ENCODE measurements around the gene ABHD17B. TPM values are rescaled to one million over a fixed set of nuclear protein-coding genes. Genes with fewer than 3 reads are reported as not detected.
A peak's percentile ranks its signal among the peaks of the same experiment; 100 is the strongest.
"Not testable (repeated sequence)": the region's sequence is repeated elsewhere in the genome, so short reads cannot be mapped to it uniquely, and the experiment has no call there.

ABHD17B gene
- total RNA-seq, 2 experiments from 2014 or later: 9.1 to 13.3 TPM

- peaks cover 60% of the 10 kb centered on the region for H3K4me1 Mint-ChIP-seq
- ChIA-PET CTCF (interaction anchor here (1.5 to 1.6 kb wide), 2 partner anchors 18 to 93 kb away, joined by 3 read pairs; no protein-coding TSS in a partner anchor), POLR2A (interaction anchor here (1.9 kb wide), 1 partner anchor 145 kb away, joined by 10 read pairs; no protein-coding TSS in a partner anchor)
- DNase-seq (no peak), ATAC-seq (no peak)
- H3K27ac Mint-ChIP-seq: peak overlapping the region; percentile 94
- intact Hi-C loops (cut with DNase I, micrococcal nuclease): loop anchor here (1.0 to 10.0 kb wide), 15 partner anchors 53 to 1655 kb away; partner anchors contain the start of genes ZFAND5 (in 2 of the 2), CEMIP2 (in 1 of the 2), SMC5 (in 1 of the 2) and TMC1 (in 1 of the 2)
- no peaks in the 10 kb centered on the region for H3K27me3 Mint-ChIP-seq
- H3K36me3 Mint-ChIP-seq (ENCODE audit: low read depth): peaks cover 5% of the 10 kb centered on the region
- no peaks in the 10 kb centered on the region for H3K9me3 Mint-ChIP-seq (ENCODE audit: low read depth)
- peak overlapping the region; percentile 98 for H3K4me3 Mint-ChIP-seq
Measured at GRCh38 chr9:71911908-71912335, 929 bp upstream of the ABHD17B start.

DNA sequence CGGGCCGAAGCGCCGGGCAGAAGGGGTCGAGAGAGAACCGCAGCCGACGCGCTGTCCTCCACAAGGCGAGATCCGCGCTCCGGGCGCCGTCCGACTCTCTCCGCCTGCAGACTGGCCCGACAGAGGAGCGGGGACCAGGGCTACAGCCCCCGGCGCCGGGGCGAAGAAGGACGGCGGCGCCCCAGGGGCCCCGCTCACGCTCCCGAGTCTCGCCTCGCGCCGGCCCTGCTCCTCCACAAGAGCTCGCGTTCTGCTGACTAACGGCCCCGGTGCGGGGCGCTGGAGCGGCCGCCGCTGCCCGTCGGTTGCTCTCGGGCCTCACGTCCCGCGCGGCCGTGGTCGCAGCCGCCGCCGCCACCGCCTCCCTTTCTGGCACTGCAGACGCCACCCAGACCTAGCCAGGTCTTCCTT, 338 bp downstream of the ABHD17B start:
- intact Hi-C loops (cut with DNase I, micrococcal nuclease): loop anchor here (1.0 to 10.0 kb wide), 16 partner anchors 8 to 1653 kb away; partner anchors contain the start of genes ZFAND5 (in 2 of the 2), CEMIP2 (in 1 of the 2), SMC5 (in 1 of the 2) and TMC1 (in 1 of the 2)
- Mint-ChIP-seq H3K9me3 (ENCODE audit: low read depth) (no peaks in the 10 kb centered on the region), H3K4me3 (peak overlapping the region; percentile 98), H3K27me3 (no peaks in the 10 kb centered on the region), H3K36me3 (ENCODE audit: low read depth) (peaks cover 8% of the 10 kb centered on the region), H3K4me1 (peaks cover 55% of the 10 kb centered on the region), H3K27ac (peak overlapping the region; percentile 94)
- ChIA-PET POLR2A (interaction anchor here (0.7 to 1.9 kb wide), 7 partner anchors 9 to 453 kb away, joined by 3 to 10 read pairs (median 3); partner anchors contain the start of gene CEMIP2), CTCF (interaction anchor here (0.6 to 1.5 kb wide), 6 partner anchors 9 to 142 kb away, joined by 3 to 4 read pairs (median 3); no protein-coding TSS in a partner anchor)
- ATAC-seq (peak; percentile 3), DNase-seq (no peak)

- peaks cover 8% of the 10 kb centered on the region for H3K36me3 Mint-ChIP-seq (ENCODE audit: low read depth)
- CTCF ChIA-PET: no interaction called here
Measured at GRCh38 chr9:71909887-71910649, 925 bp downstream of the ABHD17B start.

DNA sequence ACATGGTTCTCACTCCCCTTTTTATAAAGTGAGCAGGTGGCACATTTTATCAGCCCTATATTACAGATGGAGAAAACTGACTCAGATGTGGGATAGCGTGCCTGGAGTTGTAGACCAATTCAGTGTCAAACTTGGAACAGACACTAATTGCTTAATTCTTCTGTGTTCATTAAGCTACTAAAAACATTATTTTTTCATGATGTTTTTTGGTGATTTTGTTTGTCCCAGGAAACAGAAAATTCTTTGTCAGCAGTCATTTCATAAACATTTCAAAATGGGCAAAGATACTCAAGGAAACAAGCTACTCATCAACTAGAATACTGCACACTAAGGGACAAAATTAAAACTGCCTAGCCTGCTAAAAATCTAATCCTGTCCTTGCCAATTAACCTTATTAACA, 2.2 kb downstream of the ABHD17B start:
- no peak overlapping the region for H3K27ac Mint-ChIP-seq
- intact Hi-C loops (cut with DNase I, micrococcal nuclease): no loop called here
- H3K4me3 Mint-ChIP-seq: peak overlapping the region; percentile 98
- H3K9me3 Mint-ChIP-seq (ENCODE audit: low read depth): no peaks in the 10 kb centered on the region
- ATAC-seq: no peak
- H3K4me1 Mint-ChIP-seq: peaks cover 50% of the 10 kb centered on the region
- H3K36me3 Mint-ChIP-seq (ENCODE audit: low read depth): peaks cover 8% of the 10 kb centered on the region
- POLR2A ChIA-PET: no interaction called here
- CTCF ChIA-PET: no interaction called here
- DNase-seq: no peak
- no peaks in the 10 kb centered on the region for H3K27me3 Mint-ChIP-seq

More at GRCh38 chr9:71909887-71910649, 925 bp downstream of the ABHD17B start:
- H3K4me1 Mint-ChIP-seq: peaks cover 50% of the 10 kb centered on the region
- peak overlapping the region; percentile 98 for H3K4me3 Mint-ChIP-seq
- intact Hi-C loops (cut with DNase I, micrococcal nuclease): loop anchor here (1.0 to 10.0 kb wide), 11 partner anchors 8 to 1653 kb away; partner anchors contain the start of genes SMC5 (in 1 of the 2), TMC1 (in 1 of the 2) and ZFAND5 (in 1 of the 2)
- POLR2A ChIA-PET: interaction anchor here (1.0 to 1.9 kb wide), 3 partner anchors 9 to 453 kb away, joined by 3 to 10 read pairs (median 4); no protein-coding TSS in a partner anchor
- DNase-seq (peak; percentile 63), ATAC-seq (no peak)
- peak overlapping the region; percentile 75 for H3K27ac Mint-ChIP-seq
- no peaks in the 10 kb centered on the region for H3K9me3 Mint-ChIP-seq (ENCODE audit: low read depth)
- H3K27me3 Mint-ChIP-seq: no peaks in the 10 kb centered on the region

- Mint-ChIP-seq H3K36me3 (ENCODE audit: low read depth) (peaks cover 3% of the 10 kb centered on the region), H3K27me3 (no peaks in the 10 kb centered on the region), H3K27ac (no peak overlapping the region), H3K4me1 (peaks cover 56% of the 10 kb centered on the region), H3K9me3 (ENCODE audit: low read depth) (no peaks in the 10 kb centered on the region), H3K4me3 (no peak overlapping the region)
- ATAC-seq: no peak
- CTCF ChIA-PET: interaction anchor here (0.7 to 0.9 kb wide), 2 partner anchors 51 to 141 kb away, joined by 3 read pairs; no protein-coding TSS in a partner anchor
- POLR2A ChIA-PET: interaction anchor here (0.7 kb wide), 1 partner anchor 17 kb away, joined by 3 read pairs; no protein-coding TSS in a partner anchor
- DNase-seq: no peak
- intact Hi-C loops (cut with DNase I, micrococcal nuclease): loop anchor here (1.0 to 5.0 kb wide), 3 partner anchors 9 to 97 kb away; no protein-coding TSS in a partner anchor
Measured at GRCh38 chr9:71904076-71904475, 6.9 kb downstream of the ABHD17B start.

- H3K27me3 Mint-ChIP-seq: no peaks in the 10 kb centered on the region
- H3K27ac Mint-ChIP-seq: peak overlapping the region; percentile 20
- peaks cover 61% of the 10 kb centered on the region for H3K4me1 Mint-ChIP-seq
- ATAC-seq (no peak), DNase-seq (no peak)
- intact Hi-C loops (cut with DNase I, micrococcal nuclease): loop anchor here (1.0 to 5.0 kb wide), 3 partner anchors 8 to 95 kb away; no protein-coding TSS in a partner anchor
- no peaks in the 10 kb centered on the region for H3K9me3 Mint-ChIP-seq (ENCODE audit: low read depth)
- no peak overlapping the region for H3K4me3 Mint-ChIP-seq
- POLR2A ChIA-PET: interaction anchor here (1.5 kb wide), 1 partner anchor 9 kb away, joined by 3 read pairs; the partner anchor contains the start of genes ABHD17B and C9orf85
- peaks cover 6% of the 10 kb centered on the region for H3K36me3 Mint-ChIP-seq (ENCODE audit: low read depth)
- CTCF ChIA-PET: interaction anchor here (0.6 to 1.6 kb wide), 3 partner anchors 9 to 83 kb away, joined by 3 to 5 read pairs (median 3); partner anchors contain the start of gene ABHD17B
Measured at GRCh38 chr9:71901695-71902597, 9.0 kb downstream of the ABHD17B start.

GRCh38 chr9:71898756-71899155, 12.2 kb downstream of the ABHD17B start:
- H3K4me3 Mint-ChIP-seq; H3K9me3 Mint-ChIP-seq (ENCODE audit: low read depth); ATAC-seq; H3K36me3 Mint-ChIP-seq (ENCODE audit: low read depth); H3K27ac Mint-ChIP-seq; DNase-seq; H3K27me3 Mint-ChIP-seq: not testable (repeated sequence)
- intact Hi-C loops (cut with DNase I, micrococcal nuclease): loop anchor here in 1 of 2 experiments (5.0 kb wide), 1 partner anchor 41 kb away; no protein-coding TSS in a partner anchor
- ChIA-PET POLR2A (interaction anchor here (0.6 kb wide), 1 partner anchor 80 kb away, joined by 3 read pairs; no protein-coding TSS in a partner anchor), CTCF (interaction anchor here (0.6 kb wide), 1 partner anchor 141 kb away, joined by 3 read pairs; no protein-coding TSS in a partner anchor)
- peaks cover 73% of the 10 kb centered on the region for H3K4me1 Mint-ChIP-seq

- H3K4me3 Mint-ChIP-seq: no peak overlapping the region
- no peak for DNase-seq
- CTCF ChIA-PET: interaction anchor here (0.6 kb wide), 1 partner anchor 14 kb away, joined by 4 read pairs; the partner anchor contains the start of genes ABHD17B and C9orf85
Measured at GRCh38 chr9:71897577-71897976, 13.4 kb downstream of the ABHD17B start.

DNA sequence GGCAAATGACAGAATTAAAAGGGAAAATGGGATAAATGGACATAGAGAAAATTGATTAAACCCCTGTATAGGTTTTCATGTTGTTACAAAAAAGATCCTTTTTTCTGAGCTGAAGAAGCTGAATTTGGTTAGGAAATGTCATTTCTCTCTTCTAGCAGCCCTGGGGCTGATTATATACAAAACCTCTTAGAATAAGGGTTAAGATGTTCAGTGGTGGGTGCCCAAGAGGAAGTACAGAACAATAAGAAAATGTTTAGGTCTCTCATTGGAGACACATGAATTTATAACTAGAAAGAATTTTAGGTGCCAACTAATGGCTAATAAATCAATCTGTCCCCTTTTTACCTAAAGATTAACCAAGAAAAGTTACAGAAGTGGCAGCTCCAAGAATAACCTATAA, 14.2 kb downstream of the ABHD17B start:
- ChIA-PET CTCF (interaction anchor here (1.1 to 1.4 kb wide), 2 partner anchors 78 to 89 kb away, joined by 3 to 4 read pairs; no protein-coding TSS in a partner anchor), POLR2A (no interaction called here)
- no peak overlapping the region for H3K27ac Mint-ChIP-seq
- H3K4me1 Mint-ChIP-seq: peaks cover 67% of the 10 kb centered on the region
- no peak overlapping the region for H3K4me3 Mint-ChIP-seq
- ATAC-seq: no peak
- no peaks in the 10 kb centered on the region for H3K27me3 Mint-ChIP-seq
- no peak for DNase-seq
- peaks cover 3% of the 10 kb centered on the region for H3K36me3 Mint-ChIP-seq (ENCODE audit: low read depth)
- intact Hi-C loops (cut with DNase I, micrococcal nuclease): loop anchor here in 1 of 2 experiments (5.0 kb wide), 1 partner anchor 39 kb away; no protein-coding TSS in a partner anchor
- no peaks in the 10 kb centered on the region for H3K9me3 Mint-ChIP-seq (ENCODE audit: low read depth)

More at GRCh38 chr9:71897577-71897976, 13.4 kb downstream of the ABHD17B start:
- Mint-ChIP-seq H3K9me3 (ENCODE audit: low read depth) (no peaks in the 10 kb centered on the region), H3K36me3 (ENCODE audit: low read depth) (peaks cover 3% of the 10 kb centered on the region), H3K4me1 (peaks cover 75% of the 10 kb centered on the region), H3K27ac (no peak overlapping the region), H3K27me3 (no peaks in the 10 kb centered on the region)
- POLR2A ChIA-PET: no interaction called here
- intact Hi-C loops (cut with DNase I, micrococcal nuclease): loop anchor here in 1 of 2 experiments (5.0 kb wide), 1 partner anchor 40 kb away; no protein-coding TSS in a partner anchor
- peak; percentile 69 for ATAC-seq

DNA sequence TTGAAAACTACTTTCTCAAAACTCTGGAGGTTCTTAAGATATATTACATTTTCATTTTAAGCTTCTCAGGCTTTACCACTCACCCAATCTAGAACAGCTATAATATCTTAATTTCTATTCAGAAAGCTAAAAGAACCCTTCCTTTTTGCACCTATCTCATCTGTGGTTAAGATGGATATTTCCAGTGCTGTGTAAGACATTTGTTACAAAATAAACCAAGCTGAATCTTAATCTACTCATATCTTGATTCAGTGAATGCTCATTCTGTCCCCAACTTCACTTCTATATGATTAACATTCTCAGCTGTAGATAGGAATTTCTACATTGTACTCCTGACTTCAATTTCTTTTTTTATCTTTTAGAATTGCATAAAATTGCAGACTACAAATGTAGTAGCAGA, 15.0 kb downstream of the ABHD17B start:
- H3K9me3 Mint-ChIP-seq (ENCODE audit: low read depth): no peaks in the 10 kb centered on the region
- CTCF ChIA-PET: interaction anchor here (0.6 to 1.4 kb wide), 6 partner anchors 8 to 290 kb away, joined by 3 to 5 read pairs (median 3); no protein-coding TSS in a partner anchor
- H3K27me3 Mint-ChIP-seq: no peaks in the 10 kb centered on the region
- no peak for DNase-seq
- intact Hi-C loops (cut with DNase I, micrococcal nuclease): loop anchor here in 1 of 2 experiments (1.0 to 5.0 kb wide), 3 partner anchors 8 to 39 kb away; no protein-coding TSS in a partner anchor
- no peak overlapping the region for H3K27ac Mint-ChIP-seq
- POLR2A ChIA-PET: no interaction called here
- H3K4me3 Mint-ChIP-seq: no peak overlapping the region
- peak; percentile 34 for ATAC-seq
- H3K4me1 Mint-ChIP-seq: peaks cover 64% of the 10 kb centered on the region
- peaks cover 3% of the 10 kb centered on the region for H3K36me3 Mint-ChIP-seq (ENCODE audit: low read depth)
